GM18520 (cell line): ENCODE data around the gene CLDN12.
"Not testable (repeated sequence)": the region's sequence is repeated elsewhere in the genome, so short reads cannot be mapped to it uniquely, and the experiment has no call there.

Experiments
- ATAC-seq: cut with Tn5 transposase; IDR thresholded peaks from one replicate; pipeline ENCODE4 v1.9.1; 2021; ENCODE audit not compliant: unreplicated experiment

CLDN12 gene

DNA sequence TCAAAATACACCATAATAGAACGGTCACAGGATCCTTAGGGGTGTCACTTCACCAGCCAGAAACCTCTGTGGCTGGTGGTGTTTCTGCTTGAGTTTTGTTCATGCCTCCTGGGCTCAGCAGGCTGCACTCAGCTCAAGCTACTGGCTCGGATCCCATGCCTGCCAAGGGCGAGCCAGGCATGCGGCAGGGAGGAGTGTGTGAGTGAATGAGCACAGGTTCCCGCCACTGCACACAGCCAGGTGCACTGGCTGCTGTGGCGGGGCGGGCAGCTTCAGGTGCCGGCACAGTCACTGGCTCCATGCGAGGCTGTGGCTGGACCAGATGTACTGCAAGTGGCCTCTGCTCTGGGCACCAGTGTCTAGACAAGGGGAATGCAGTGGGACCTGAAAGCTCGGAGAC is 29.5 kb downstream of the CLDN12 start:
- no peak for ATAC-seq

DNA sequence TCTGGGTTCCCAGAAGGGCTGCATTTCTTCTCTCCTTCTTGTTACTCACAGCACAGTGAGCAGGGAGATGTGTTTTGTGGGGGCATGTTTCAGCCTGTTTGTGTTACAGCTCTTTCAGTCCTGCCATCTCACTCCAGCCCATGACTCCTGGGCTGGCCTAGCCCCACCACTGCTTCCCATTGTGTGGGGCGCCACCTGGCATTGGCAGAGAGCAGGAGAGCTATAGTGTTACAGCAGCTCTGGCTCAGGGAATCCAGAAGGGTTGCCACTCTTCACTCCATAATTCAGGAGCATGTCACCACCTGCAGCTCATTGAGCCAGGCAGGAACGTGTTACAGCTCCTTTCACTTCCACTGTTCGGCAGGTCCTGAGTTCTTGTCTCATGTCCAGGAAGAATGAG is 30.0 kb downstream of the CLDN12 start:
- ATAC-seq = no peak

DNA sequence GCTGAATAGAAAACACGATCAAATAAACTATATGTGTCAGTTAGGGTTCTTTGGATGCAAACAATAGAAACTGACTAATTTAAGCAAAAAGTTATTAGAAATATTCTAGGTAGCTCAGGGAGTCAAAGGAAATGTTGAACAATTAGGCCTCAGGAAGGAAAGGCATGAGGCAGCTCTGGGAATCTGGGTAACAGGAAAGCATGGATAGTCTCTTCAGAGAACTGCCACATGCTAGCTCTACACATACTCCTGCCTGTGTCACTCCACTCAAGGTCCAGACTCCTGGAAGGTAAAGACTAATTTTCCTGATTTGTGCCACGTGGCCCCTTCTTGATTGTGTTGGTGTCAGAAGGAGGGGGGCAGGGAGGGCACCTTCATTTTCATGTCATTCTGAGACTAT is 42.4 kb downstream of the CLDN12 start:
- no peak for ATAC-seq

DNA sequence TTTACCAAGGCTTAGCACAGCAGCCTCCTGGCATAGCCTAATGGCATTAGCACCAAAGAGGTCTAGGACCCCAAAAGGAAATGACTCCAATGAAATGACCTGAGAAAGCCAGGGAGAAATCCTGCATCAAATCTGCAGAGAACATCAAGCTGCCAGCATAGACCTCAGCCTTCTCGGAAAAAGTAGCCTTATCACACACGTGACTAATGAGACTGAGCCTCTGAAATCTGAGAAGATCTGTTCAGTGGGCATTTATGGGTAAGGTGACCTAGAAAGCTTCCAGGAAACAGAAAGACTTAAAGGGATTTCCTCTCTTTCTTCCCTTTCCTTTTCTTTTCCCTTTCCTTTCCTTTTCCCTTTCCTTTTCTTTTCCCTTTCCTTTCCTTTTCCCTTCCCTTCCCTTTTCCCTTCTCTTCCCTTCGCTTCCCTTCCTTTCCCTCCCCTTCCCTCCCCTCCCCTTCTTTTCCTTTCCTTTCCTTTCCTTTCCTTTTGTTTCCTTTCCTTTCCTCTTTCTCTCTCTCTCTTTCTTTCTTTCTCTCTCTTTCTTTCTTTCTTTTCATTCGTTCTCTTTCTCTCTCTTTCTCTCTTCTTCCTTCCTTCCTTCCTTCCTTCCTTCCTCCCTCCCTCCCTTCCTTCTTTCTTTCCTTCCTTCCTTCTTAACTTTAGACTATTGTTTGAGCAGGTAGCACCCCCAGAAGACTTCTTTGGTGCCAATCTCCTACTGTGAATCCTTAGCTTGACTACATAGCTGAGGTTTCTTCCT is 43.1 kb downstream of the CLDN12 start:
- no peak for ATAC-seq

DNA sequence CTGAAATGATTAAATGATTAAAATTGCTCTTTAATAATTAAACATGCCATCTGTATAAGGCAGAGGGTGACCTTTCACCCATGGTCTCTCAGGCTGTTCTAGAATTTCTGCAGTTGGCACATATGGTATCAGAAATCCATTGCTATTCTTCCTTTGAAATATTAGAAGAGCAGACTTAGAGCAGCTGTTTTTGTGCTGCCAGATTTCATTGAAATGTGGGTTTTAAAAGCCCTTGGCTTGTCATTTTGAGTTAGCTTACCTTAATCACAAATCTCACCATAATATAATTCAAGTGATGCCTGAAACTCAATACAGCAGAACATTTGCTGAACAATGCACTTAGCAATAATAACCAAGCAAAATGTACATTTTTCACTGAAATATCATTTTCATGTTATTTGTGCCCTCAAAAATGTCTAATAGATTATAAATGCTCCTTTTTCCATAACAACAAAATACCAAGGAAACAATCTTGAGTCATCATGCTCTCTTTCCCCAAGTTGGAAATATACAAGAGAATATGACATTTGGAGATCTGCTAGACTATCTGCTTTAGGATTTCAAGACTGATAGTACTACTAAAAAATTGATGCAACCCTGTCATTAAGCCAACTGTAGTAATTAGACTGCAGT is 50.1 kb downstream of the CLDN12 start:
- no peak for ATAC-seq

DNA sequence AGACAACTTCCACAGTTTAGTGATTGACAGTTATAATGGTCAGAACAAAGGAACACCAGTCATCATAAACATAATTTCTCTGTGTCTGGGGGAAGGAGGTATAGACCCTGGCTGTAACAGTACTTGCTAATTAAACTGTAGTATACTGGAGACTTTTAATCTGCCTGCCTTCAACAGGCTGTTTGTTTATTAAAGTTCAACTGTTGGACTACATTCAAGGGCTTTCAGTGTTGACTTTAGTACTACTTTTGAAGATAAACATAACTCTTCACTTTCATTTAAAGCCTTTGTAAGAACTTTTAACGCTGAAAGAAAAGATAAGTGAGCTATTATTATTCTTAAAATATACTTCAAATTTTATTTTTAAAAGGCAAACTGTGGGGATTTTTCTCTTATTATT is 50.7 kb downstream of the CLDN12 start:
- no peak for ATAC-seq

DNA sequence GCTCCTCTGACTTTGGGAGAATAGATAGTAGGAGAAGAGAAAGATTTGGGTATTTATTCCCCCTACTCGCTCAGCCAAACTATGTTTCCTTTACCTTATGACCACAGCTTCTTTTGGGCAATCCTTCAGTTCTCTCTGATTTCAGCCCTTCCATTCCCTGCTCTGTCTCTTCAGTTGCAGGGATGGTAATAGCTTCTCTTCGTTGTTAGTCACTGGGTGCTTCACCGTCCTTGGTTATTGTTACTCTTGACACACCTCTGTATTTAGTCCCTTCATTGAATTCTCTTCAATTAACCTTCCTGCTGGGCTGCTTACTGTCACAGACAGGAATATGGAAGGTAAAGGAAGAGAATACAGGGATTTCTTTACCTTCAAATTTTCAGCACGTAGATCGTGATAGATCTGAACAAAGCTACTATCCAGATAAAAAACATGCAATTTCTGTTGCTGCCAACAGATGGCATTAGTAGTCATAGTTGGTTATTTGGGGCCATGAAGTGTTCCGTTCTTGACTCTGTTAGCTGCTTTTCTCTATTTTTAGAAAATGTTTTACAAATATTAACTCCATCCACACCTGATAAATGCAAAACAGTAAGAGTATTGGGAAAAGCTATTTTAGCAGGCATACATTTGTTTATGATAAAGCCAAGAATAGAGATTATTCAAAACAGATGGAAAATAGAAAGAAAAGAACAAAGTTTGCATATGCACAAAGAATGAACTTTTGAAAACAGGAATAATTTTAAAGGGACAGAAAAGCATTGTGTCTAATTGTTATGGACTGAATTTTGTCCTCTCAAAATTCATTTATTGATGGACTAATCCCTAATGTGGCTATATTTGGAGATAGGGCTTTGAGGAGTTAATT is 52.1 kb downstream of the CLDN12 start:
- ATAC-seq = no peak

DNA sequence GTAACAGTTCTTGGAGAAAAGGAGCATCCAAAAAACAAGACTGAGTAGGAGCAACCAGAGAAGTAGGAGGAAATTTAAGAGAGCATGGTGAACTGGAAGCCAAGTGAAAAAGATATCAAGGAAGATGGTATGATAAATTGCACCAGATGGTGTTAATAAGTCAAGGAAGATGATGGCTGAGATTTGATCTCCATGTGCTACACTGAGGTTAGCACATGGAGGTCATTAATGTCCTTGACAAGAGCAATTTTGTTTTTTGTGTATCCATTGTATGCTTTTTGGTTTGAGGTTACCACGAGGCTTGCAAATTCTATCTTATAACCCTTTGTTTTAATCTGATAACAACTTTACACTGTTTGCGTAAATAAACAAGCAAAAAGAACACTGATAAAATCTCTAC is 54.8 kb downstream of the CLDN12 start:
- no peak for ATAC-seq

DNA sequence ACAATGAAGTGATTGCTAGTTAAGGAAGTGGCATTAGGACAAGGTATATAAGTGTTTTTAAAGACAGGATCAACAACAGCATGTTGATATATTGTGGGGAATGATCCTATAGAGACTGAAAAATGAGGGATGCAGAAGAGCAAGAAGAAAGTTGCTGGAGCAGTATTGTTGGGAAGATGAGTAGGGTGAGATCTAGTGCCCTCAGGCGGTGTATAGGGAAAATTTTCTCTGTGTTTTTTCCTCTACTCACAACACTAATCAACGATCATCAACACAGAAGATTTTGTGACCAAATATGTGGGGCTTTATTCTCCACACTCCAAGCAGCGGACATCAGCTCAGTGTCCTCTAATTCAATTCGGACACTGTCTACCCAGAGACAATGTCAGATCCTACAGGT is 56.6 kb downstream of the CLDN12 start:
- no peak for ATAC-seq

DNA sequence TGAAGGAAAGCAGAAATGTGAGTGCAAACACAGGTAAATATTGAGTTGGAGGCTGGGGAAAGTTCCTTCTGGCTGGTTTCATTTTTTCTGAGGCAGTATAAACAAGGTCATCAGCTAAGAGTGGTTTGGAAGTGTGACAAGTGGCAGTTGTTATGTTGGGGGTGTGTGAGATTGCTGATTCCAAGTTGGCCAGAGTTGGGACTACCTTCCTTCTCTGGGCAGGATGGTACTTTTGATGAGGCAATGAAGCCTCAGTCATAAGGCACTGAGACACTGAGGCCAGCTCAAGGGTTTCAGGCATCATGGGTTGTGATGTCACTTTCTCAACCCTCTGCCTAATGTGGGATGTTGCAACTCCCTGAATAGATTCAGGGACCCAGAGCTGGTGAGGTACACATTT is 58.0 kb downstream of the CLDN12 start:
- ATAC-seq = no peak

DNA sequence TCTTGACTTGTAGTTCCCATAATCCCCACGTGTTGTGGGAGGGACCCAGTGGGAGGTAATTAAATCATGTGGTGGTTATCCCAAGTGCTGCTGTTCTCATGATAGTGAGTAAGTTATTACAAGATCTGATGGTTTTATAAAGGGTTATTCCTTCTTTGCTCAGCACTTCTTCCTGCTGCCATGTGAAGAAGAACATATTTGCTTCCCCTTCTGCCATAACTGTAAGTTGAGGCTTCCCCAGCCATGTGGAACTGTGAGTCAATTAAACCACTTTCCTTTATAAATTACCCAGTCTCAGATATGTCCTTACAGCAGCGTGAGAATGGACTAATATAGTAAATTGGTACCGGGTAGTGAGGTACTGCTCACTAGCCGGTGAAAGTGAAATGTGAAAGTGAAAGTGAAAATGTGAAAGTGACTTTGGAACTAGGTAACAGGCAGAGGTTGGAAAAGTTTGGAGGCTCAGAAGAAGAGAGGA is 59.9 kb downstream of the CLDN12 start:
- not testable (repeated sequence) for ATAC-seq
